Urothelium cell line (cell line): ENCODE data around the gene ZNF613.
A peak's percentile ranks its signal among the peaks of the same experiment; 100 is the strongest.
"Not testable (repeated sequence)": the region's sequence is repeated elsewhere in the genome, so short reads cannot be mapped to it uniquely, and the experiment has no call there.

Experiments
- DNase-seq: peaks from one replicate; pipeline ENCODE4 v3.0.0; 2011; ENCODE audit warnings: low spot score, mixed read lengths
- FAIRE-seq: peaks from 2 replicates; lab custom pipeline; 2011; peaks lifted over from hg19 to GRCh38; lab: Jason Lieb, UNC

ZNF613 gene

DNA sequence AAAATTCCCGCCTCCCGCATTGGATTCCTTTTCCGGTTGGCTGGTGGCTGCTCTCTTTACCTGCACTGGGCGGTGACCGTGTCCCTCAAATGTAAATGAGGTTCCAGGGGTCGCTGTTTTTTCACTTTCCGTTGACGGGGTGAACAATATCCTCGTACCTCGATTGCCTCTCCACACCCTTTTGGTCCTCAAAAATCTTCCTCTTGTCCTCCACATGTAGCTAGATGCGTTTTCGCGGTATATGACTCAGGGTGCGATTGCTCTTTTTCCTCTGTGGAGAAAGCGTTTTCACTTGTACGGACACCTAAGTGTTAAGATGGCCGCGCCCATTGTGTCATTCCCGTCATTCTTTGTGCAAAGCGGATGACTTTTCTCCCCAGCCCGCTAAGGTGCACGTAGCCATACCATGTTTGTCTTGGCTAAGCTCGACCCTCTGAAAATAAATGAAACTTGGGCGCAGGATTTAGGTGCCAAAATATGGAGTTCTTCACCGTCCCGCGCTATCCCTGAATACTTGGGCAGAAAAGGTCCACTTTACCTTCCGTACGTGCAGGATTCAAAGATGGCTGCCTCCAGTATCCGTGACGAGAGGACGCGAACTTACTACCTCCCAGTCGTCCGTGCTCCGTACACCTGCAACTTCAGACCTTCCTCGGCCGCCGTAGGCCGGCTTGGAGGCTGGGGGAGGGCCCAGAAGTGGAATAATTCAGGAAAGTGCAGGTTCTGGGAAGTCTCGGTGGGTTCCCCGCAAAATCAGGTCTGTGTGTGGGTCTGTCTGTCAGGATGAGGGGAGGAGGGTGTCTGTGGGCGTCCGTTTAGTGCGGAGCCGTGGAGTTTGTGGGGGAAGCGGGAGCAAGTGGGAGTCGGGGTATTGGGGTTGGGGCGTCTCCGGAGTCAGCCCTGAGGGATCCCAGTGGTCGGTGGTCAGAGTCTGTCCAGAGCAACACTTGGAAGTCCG lies at the start of gene ZNF613:
Gene ZNF613 (plus strand): TSS at position 689 of the 958 bp plus-strand sequence. CDS start 8,749 bp downstream, outside the sequence.
- DNase-seq: peak; percentile 93
- peak; percentile 59 for FAIRE-seq

DNA sequence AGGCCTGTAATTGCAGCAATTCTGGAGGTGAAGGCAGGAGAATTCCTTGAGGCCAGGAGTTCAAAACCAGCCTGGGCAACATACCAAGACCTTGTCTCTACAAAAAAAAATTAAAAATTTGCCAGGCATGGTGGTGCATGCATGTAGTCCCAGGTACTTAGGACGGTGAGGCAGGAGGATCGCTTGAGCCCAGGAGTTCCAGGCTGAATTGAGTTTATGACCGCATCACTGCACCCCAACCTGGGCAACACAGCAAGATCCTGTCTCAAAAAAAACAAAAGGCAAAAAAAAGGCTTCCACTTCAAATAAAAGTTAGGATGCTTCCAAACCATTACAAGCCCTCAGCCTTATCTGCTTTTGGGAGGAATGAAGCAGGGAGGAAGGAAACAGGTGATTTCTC lies 44.8 kb upstream of the ZNF613 start:
- DNase-seq: no peak
- no peak for FAIRE-seq

DNA sequence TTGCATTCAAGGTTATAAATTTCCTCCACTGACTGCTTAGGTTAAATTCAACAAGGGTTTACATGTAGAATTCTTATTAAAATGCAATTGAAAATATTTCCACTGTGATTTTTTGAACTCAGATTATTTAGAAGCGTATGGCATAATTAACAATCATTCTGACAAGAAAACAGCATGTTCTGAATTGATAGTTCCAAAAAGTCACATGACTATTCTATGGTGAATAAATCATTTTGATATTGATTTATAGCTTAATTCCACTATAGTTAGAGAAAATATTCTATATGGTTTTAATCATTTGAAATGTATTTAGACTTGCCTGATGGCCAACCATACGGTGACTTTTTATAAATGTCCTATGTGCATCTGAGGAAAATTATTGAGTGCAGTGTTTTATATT lies 42.6 kb upstream of the ZNF613 start:
- FAIRE-seq: no peak
- no peak for DNase-seq

DNA sequence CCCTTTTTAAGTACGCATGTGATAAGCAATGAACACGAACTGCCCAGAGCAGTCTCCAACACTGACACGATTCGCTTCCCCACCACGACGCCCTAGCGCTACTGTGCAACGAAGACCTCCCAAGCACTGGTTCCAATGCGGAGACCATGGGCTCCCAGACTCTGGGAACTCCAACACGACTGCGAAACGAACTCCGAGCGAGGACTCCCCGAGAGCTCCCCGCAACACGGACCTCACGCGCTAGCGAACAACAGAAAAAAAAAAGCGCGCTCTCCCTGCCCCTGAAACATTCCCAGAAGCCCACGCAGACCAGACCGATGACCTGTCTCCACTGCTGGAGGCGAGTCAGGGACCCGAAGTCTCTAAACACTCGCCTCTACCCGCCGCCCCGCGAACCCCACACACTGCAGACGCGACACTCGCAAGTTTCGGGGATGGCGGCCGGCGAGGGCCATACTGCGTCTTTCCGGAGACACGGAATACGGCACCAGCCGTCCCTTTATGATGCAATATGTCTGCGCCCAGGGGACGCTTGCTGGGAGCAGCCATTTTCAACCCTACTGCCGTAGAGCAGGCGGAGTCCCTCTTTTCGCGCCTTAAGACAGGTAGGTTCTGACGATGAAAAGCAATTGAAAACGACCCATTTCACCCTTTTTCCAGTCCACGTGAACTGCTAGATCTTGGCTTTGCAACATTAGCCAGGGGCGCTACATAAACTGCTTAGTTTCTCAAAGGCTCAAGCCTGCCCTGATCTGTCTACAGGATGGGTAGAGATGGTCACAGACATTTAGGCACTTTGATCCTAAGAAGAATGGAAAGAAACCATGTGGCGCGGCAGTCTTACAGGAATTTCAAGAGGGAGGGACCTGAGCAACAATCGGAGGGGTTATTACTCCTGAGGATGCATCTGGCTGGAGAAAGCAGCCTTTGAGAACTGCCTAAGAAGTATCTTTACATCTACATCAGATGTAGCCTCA lies 39.5 kb upstream of the ZNF613 start, which contains the start of gene ZNF577:
Gene ZNF577 (minus strand): TSS at position 430 of the 977 bp plus-strand sequence. CDS start 7,569 bp downstream, outside the sequence.
- peak; percentile 55 for FAIRE-seq
- peak; percentile 91 for DNase-seq

DNA sequence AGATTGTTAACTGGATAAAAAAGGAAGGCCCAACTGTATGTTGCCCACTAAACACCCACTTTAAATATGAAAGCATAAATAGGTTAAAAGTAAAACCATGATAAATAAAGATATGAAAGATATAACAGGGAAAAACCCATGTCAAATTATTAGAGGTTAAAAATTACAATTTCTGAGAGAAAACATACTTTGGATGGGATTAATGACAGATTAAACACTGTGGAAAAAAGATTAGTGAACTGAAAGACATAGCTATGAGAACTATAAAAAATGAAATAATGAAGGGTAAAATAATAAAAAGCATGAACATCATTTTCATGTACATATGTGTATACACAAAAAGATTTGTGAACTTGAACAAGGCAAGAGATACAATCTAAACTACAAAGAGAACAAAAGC lies 37.3 kb upstream of the ZNF613 start:
- DNase-seq: no peak
- no peak for FAIRE-seq

DNA sequence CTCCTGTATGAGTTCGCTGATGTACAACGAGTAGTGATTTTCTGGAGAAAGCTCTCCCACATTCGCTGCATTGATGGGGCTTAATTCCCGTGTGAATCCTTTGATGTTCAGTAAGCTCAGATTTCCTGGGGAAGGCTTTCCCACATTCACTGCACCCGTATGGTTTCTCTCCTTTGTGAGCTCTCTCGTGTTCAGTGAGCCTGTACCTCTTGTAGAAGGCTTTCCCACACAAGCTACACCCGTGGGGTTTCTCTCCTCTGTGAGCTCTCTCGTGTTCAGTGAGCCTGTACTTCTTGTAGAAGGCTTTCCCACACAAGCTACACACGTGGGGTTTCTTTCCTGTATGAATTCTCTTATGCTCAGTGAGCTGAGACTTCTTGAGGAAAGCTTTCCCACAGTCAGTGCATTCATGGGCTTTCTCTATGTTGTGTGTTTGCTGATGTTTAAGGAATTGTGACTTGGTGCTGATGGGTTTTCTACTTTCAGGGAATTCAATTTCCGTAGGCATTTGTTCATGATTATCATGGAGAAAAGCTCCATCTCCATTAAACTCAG lies 36.0 kb upstream of the ZNF613 start:
- DNase-seq (no peak), FAIRE-seq (no peak)

DNA sequence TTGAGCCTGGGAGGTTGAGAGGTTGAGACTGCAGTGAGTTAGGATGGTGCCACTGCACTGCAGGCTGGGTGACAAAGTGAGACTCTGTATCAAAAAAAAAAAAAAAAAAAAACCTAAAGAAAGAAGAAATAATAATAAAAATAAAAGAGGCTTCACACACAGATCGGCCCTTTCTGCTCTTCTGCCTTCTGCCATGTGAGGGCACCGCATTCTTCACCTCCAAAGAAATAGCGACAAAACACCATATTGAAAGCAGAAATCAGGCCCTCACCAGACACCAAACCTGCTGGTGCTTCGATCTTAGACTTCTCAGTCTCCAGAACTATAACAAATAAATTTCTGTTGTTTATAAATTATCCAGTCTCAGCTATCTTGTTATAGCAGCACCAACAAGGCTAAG lies 25.4 kb upstream of the ZNF613 start:
- no peak for DNase-seq
- FAIRE-seq: no peak

DNA sequence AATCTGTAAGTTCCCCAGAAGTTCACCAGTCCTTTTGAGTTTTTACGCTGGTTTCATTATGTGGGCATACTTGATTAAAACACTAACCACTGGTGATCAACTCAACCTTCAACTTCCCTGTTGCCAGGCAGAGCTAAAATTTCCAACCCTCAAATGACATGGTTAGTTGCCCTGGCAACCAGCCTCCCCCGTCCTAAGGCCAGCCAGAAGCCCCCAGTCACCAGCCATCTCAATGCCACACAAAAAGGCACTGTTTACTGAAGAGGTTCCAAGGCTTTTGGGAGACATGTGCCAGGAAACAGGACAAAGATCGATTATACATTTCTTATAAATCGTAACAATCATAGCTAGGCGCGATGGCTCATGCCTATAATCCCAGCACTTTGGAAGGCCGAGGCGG lies 24.1 kb upstream of the ZNF613 start:
- no peak for FAIRE-seq
- no peak for DNase-seq

DNA sequence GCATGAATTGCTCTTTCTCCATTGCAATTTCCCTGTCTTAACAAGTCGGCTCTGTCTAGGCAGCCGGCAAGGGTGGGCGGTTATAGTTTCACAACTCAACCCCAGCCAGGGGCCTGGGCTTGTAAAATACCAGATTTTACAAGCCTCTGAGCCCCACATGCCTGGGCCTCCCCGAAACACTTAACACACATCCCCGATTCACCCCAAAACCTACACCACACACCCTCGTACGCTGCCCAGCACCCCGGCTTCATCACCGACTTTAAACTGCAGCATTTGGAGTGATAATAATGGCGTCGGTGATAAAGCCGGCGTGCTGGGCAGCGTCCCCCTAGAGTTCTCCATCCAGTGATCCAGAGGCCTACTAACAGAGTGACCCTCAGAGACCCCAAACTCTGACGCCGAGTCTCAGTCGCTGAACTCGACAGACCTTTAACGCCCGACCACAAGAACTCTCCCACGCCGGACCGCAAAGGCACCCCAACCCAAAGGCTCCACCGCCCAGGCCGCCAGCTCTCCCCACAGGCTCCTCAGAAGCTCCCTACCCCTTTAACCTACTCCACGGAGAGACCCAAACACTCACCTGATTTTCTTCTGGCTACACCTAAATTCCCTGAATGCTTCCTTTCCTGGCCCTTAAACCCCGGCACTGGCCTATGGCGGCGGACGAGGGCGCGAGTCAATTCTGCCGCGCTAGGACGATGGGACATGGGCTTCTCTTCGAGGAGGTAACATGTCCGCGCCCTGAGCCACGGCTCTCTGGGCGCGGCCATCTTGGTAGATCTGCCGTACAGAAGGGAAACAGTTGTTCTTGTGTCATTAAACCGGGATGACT lies 22.7 kb upstream of the ZNF613 start, which contains the start of gene ZNF649:
Gene ZNF649 (minus strand): TSS at position 687 of the 835 bp plus-strand sequence. CDS start 4,910 bp downstream, outside the sequence.
- FAIRE-seq (peak; percentile 48), DNase-seq (peak; percentile 90)

DNA sequence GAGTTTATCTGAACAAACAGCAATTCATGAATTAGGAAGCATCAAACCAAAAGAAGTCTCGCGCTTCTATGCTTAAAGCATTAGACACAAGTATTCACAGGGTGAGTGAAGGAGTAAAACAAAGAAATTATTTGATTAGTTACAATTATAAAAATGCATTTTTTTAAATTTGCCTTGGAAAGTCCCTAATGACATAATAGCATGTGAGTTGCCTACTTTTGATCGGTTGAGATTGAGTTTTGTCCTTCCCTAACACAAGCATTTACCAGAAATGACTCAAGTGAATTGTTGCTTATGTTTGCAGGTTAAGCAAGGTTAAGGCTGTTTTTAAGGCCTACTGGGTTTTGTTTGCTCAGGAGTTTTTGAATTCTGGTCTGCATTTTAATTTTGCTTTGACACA lies 22.1 kb upstream of the ZNF613 start:
- no peak for DNase-seq
- no peak for FAIRE-seq

DNA sequence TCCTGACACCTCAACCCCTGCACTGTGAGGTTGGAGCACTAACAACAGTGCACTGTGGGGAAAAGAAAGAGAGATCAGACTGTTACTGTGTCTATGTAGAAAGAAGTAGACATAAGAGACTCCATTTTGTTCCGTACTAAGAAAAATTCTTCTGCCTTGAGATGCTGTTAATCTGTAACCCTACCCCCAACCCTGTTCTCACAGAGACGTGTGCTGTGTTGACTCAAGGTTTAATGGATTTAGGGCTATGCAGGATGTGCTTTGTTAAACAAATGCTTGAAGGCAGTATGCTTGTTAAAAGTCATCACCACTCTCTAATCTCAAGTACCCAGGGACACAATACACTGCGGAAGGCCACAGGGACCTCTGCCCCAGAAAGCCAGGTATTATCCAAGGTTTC lies 21.6 kb upstream of the ZNF613 start:
- not testable (repeated sequence) for FAIRE-seq, DNase-seq

DNA sequence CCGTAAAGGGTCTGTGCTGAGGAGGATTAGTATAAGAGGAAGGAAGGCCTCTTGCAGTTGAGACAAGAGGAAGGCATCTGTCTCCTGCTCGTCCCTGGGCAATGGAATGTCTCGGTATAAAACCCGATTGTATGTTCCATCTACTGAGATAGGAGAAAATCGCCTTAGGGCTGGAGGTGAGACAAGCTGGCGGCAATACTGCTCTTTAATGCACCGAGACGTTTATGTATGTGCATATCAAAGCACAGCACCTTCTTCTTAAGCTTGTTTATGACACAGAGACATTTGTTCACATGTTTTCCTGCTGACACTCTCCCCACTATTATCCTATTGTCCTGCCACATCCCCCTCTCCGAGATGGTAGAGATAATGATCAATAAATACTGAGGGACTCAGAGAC lies 21.2 kb upstream of the ZNF613 start:
- not testable (repeated sequence) for FAIRE-seq

DNA sequence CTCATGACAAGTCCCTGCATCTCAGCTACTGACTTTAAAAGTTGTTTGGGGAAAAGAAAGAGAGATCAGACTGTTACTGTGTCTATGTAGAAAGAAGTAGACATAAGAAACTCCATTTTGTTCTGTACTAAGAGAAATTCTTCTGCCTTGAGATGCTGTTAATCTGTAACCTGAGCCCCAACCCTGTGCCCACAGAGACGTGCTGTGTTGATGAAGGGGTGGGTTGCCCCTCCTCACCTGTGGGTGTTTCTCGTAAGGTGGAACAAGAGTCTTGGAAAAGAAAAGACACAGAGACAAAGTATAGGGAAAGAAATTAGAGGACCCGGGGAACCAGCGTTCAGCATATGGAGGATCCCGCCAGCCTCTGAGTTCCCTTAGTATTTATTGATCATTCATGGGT lies 19.3 kb upstream of the ZNF613 start:
- DNase-seq: not testable (repeated sequence)

More for the DNA sequence above, 21.2 kb upstream of the ZNF613 start:
- not testable (repeated sequence) for DNase-seq

DNA sequence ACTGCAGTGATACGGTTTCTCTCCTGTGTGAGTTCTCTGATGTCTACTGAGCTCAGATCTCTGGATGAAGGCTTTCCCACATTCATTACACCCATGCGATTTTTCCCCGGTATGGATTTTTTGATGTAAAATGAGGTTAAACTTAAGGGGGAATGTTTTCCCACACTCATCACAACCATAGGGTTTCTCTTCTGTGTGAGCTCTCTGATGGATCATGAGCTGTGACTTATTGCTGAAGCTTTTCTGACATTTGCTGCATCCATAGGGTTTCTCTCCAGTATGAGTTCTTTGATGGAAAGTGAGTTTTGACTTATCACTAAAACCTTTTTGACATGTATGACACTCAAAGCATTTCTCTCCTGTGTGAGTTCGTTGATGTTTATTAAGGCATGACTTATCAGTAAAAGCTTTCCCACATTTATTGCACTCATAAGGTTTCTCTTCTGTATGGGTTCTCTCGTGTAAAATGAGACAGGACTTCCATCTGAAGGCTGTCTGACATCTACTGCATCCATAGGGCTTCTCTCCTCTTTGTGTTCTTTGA lies 11.9 kb upstream of the ZNF613 start:
- no peak for FAIRE-seq
- no peak for DNase-seq

More for the DNA sequence above, 19.3 kb upstream of the ZNF613 start:
- not testable (repeated sequence) for FAIRE-seq

DNA sequence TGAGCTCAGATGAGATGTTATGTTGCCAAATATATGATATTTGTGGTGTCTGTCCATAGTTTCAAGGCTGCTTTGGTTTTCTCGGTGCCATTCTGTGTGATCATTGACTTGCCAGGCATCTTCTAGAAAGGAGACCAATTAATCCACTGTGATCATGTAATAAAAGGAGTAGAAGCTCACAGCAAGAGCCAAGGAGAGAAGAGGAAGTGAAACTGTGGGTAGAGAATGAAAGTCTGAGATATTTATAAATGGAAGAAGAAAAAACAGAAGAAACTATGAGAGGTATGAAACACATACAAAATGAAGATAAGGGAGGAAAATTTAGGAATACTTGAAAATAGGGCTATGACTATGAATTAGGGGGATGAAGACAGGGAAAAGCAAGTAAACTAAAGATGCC lies 11.1 kb upstream of the ZNF613 start:
- FAIRE-seq (no peak), DNase-seq (no peak)

DNA sequence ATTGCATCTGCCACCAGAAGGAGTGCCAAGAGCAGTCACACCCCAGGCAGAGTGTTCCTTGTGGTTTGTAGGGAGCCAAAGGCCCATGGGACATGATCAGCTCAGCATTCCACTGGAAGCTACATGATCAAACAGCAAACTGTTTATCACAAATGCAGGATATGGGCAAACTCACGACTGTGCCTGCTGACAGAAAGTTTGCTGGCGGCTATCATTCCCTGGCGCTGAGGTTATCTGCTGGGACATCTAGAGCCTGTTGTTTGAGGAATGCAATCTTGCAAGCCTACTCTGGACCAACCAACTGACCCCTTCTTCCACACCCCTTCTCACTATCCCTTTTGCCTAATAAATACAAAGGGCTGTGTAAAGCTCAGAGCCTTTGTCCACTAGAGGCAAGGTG lies 7.7 kb upstream of the ZNF613 start:
- FAIRE-seq: no peak
- DNase-seq: no peak

DNA sequence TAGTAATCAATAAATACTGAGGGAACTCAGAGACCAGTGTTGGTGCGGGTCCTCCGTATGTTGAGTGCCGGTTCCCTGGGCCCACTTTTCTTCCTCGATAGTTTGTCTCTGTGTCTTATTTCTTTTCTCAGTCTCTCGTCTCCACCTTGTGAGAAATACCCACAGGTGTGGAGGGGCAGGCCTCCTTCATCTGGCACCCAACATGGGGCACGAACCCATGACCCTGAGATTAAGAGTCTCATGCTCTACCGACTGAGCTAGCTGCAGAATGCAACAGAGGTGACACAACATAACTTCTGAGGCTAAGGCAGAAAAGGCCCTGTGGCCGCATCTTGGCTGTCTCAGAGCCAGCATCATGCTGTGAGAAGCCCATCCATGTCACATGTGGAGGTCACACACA lies 5.3 kb upstream of the ZNF613 start:
- no peak for DNase-seq
- FAIRE-seq: no peak

DNA sequence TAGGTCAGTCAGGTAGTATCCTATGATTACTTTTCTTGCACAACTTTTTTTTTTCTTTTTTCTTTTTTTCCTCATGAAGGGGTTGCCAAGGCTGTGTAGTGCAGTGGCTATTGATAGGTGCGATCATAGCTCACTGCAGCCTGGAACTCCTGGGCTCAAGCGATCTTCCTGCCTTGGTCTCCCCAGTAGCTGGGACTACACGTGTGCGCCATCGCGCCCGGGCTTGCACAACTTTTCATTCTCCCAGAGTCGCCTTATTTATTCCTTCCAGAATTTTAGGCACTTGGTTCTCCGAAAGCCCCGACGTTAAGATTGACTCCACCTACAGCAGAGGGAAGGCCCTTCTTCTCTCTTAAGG lies 867 bp upstream of the ZNF613 start:
- FAIRE-seq: no peak
- DNase-seq: no peak

DNA sequence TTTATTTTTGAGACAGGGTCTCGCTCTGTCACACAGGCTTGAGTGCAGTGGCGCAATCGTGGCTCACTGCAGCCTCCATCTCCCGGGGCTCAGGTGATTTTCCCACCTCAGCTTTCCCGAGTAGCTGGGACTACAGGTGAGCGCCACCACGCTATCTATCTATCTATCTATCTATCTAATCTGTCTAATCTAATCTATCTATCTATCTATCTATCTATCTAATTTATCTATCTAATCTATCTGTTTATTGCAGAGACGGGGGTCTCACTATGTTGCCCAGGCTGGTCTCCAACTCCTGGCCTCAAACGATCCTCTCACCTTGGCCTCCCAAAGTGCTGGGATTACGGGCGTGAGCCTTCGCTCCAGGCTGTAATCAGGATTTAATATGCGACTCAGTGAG lies 587 bp downstream of the ZNF613 start:
- no peak for DNase-seq
- FAIRE-seq: no peak

DNA sequence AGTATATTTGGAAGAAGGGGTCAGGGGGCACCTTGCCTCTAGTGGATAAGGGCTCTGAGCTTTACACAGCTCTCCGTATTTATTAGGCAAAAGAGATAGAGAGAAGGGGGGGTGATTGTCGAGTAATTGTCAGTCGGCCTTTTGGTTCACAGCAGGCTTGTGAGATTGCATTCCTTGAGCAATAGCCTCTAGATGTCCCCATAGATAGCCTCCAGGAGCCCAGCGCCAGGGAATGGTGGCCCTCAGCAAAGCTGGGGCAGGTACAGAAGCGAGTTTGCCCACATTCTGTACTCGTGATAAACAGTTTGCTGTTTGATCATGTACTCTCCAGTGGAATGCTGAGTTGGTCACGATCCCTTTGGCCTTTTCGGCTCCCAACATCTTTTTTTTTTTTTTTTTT lies 4.6 kb downstream of the ZNF613 start:
- FAIRE-seq: no peak
- no peak for DNase-seq
